DND-41 (cell line): ENCODE data around the gene ACTN1.

Experiments
- EZH2 ChIP-seq: IDR thresholded peaks from 3 replicates; pipeline ENCODE4 v1.6.1; 2012; ENCODE audit warnings: borderline replicate concordance, low read depth, mild to moderate bottlenecking, moderate library complexity, low read length, inconsistent platforms; ENCODE audit not compliant: severe bottlenecking
- TF ChIP-seq, protein P1 (sequence below): IDR thresholded peaks from 2 replicates; pipeline ENCODE4 v1.5.1; 2012; ENCODE audit warnings: borderline replicate concordance, low read length, moderate library complexity, mild to moderate bottlenecking; ENCODE audit not compliant: poor library complexity, severe bottlenecking; ENCODE audit errors: extremely low read depth

DNA sequence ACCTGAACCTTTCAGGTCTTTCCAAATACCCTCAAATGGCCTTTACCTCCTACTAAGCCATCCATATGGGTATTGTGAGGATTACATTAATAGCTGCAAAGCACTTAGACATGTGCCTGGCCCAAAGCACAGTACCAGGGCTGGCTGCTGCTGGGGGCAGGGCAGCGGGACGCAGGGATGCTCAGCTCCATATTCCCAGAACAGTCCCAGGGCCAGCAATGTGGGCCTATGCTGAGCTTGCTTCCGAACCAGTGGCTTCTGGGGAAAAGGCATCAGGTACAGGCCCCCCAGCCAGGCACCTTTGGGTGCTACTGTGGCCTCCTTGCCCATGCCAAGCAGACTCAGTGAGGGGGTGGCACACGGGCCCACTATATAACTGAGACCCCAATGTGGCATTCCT, 10.4 kb downstream of the ACTN1 start:
- TF ChIP-seq, protein P1, sequence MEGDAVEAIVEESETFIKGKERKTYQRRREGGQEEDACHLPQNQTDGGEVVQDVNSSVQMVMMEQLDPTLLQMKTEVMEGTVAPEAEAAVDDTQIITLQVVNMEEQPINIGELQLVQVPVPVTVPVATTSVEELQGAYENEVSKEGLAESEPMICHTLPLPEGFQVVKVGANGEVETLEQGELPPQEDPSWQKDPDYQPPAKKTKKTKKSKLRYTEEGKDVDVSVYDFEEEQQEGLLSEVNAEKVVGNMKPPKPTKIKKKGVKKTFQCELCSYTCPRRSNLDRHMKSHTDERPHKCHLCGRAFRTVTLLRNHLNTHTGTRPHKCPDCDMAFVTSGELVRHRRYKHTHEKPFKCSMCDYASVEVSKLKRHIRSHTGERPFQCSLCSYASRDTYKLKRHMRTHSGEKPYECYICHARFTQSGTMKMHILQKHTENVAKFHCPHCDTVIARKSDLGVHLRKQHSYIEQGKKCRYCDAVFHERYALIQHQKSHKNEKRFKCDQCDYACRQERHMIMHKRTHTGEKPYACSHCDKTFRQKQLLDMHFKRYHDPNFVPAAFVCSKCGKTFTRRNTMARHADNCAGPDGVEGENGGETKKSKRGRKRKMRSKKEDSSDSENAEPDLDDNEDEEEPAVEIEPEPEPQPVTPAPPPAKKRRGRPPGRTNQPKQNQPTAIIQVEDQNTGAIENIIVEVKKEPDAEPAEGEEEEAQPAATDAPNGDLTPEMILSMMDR, result no peak
- TF ChIP-seq EZH2, result no peak
